ENCODE results near the gene CKAP5.

GRCh38 chr11:46845440-46845739 lies 690 bp downstream of the CKAP5 start:
- TF ChIP-seq CREB1 (CRISPR knock-in tag; IDR thresholded peaks at IDR 0.05) (no peak), E2F4 (CRISPR knock-in tag; IDR thresholded peaks at IDR 0.05; ENCODE audit: borderline replicate concordance, low read depth) (no peak), KAT7 (CRISPR knock-in tag; IDR thresholded peaks at IDR 0.05; ENCODE audit: borderline replicate concordance) (no peak), NR3C1 (CRISPR knock-in tag; conservative IDR thresholded peaks at IDR 0.05; ENCODE audit: low read depth) (no peak), NFATC4 (CRISPR knock-in tag; IDR thresholded peaks at IDR 0.05) (no peak), NFYB (CRISPR knock-in tag; conservative IDR thresholded peaks at IDR 0.05; ENCODE audit: low read depth) (no peak), CTCF (IDR thresholded peaks at IDR 0.05) (no peak), ATF6 (CRISPR knock-in tag; IDR thresholded peaks at IDR 0.05) (no peak), MXD4 (CRISPR knock-in tag; IDR thresholded peaks at IDR 0.05; ENCODE audit: borderline replicate concordance) (no peak), ZNF263 (CRISPR knock-in tag; IDR thresholded peaks at IDR 0.05; ENCODE audit: low read depth) (no peak)
